Right atrium auricular region (tissue), 2 donors: ENCODE measurements around the gene DNAH5. TPM values are rescaled to one million over a fixed set of nuclear protein-coding genes. Genes with fewer than 3 reads are reported as not detected.
"Not testable (repeated sequence)": the region's sequence is repeated elsewhere in the genome, so short reads cannot be mapped to it uniquely, and the experiment has no call there.

Experiments
- DNase-seq: peaks from one replicate; pipeline ENCODE4 v3.0.0-alpha.2; 2019; ENCODE audit warnings: low spot score
- H3K27ac ChIP-seq, 2 donors: fragments of 200-600 bp; sonication (generic); 1 replicate in 1 of 2; 2 replicates in 1 of 2; pipeline ENCODE4 v1.5.1; 2016 to 2019
- H3K27me3 ChIP-seq, 2 donors: fragments of 200-600 bp; sonication (generic); one replicate each; pipeline versions ENCODE4 v1.5.1 to v1.6.0; 2017 to 2019
- H3K36me3 ChIP-seq: fragments of 200-600 bp; sonication (generic); one replicate; pipeline ENCODE4 v1.5.1; 2016
- H3K4me1 ChIP-seq, 2 donors: fragments of 200-600 bp; sonication (generic); one replicate each; pipeline versions ENCODE4 v1.5.1 to v1.6.0; 2017 to 2019
- H3K4me3 ChIP-seq, 2 donors: fragments of 200-600 bp; sonication (generic); 1 replicate in 1 of 2; 2 replicates in 1 of 2; pipeline ENCODE4 v1.5.1; 2017 to 2019; ENCODE audit warnings: mild to moderate bottlenecking in 1 of 2, moderate library complexity in 1 of 2
- H3K9me3 ChIP-seq, 2 donors: fragments of 200-600 bp; sonication (generic); one replicate each; pipeline ENCODE4 v1.5.1; 2019
- CTCF ChIP-seq, 2 donors: fragments of 200-600 bp; sonication (generic); IDR thresholded peaks; one replicate each; pipeline ENCODE4 v1.5.1; 2019; ENCODE audit warnings: antibody characterized with exemption in 2 of 2
- total RNA-seq, 2 donors: library from RNA; depleted of rRNA; stranded (reverse); fragments of >200 nt; gene quantifications; one replicate each; pipeline ENCODE4 v1.1.0, GENCODE V29; 2016

Gene DNAH5
- total RNA-seq, 2 donors from 2014 or later: 0.08 TPM; not detected in 1

- no peaks in the 10 kb centered on the region for H3K36me3 ChIP-seq
- no peaks in the 10 kb centered on the region for H3K4me1 ChIP-seq
- no peak for TF ChIP-seq CTCF (IDR thresholded peaks at IDR 0.05)
- H3K27me3 ChIP-seq: no peaks in the 10 kb centered on the region
- H3K4me3 ChIP-seq: no peak overlapping the region
- no peak overlapping the region for H3K27ac ChIP-seq
- no peaks in the 10 kb centered on the region for H3K9me3 ChIP-seq
- no peak for DNase-seq
Observed at GRCh38 chr5:13814301-13814700, 130.2 kb downstream of the DNAH5 start.

- TF ChIP-seq CTCF (IDR thresholded peaks at IDR 0.05): no peak
- H3K4me1 ChIP-seq: no peaks in the 10 kb centered on the region
- DNase-seq: no peak
- no peaks in the 10 kb centered on the region for H3K27me3 ChIP-seq
- H3K36me3 ChIP-seq: no peaks in the 10 kb centered on the region
- no peak overlapping the region for H3K27ac ChIP-seq
- H3K9me3 ChIP-seq: no peaks in the 10 kb centered on the region
- H3K4me3 ChIP-seq: no peak overlapping the region
Observed at GRCh38 chr5:13809921-13810320, 134.6 kb downstream of the DNAH5 start.

- no peak for DNase-seq
- no peak overlapping the region for H3K27ac ChIP-seq
- TF ChIP-seq CTCF (IDR thresholded peaks at IDR 0.05): no peak
- no peaks in the 10 kb centered on the region for H3K27me3 ChIP-seq
- H3K9me3 ChIP-seq: no peaks in the 10 kb centered on the region
- H3K36me3 ChIP-seq: no peaks in the 10 kb centered on the region
- no peaks in the 10 kb centered on the region for H3K4me1 ChIP-seq
- no peak overlapping the region for H3K4me3 ChIP-seq
Observed at GRCh38 chr5:13804336-13804735, 140.2 kb downstream of the DNAH5 start.

GRCh38 chr5:13798569-13798968 is 145.9 kb downstream of the DNAH5 start:
- H3K36me3 ChIP-seq, H3K4me1 ChIP-seq, H3K27me3 ChIP-seq, H3K4me3 ChIP-seq, H3K27ac ChIP-seq, DNase-seq, H3K9me3 ChIP-seq: not testable (repeated sequence)

GRCh38 chr5:13785781-13786415 is 158.6 kb downstream of the DNAH5 start:
- H3K36me3 ChIP-seq: no peaks in the 10 kb centered on the region
- DNase-seq: no peak
- H3K4me1 ChIP-seq: no peaks in the 10 kb centered on the region
- no peak overlapping the region for H3K27ac ChIP-seq
- no peaks in the 10 kb centered on the region for H3K27me3 ChIP-seq
- H3K4me3 ChIP-seq: no peak overlapping the region
- H3K9me3 ChIP-seq: no peaks in the 10 kb centered on the region
- TF ChIP-seq CTCF (IDR thresholded peaks at IDR 0.05): no peak

GRCh38 chr5:13783726-13784125 is 160.8 kb downstream of the DNAH5 start:
- H3K4me3 ChIP-seq: no peak overlapping the region
- TF ChIP-seq CTCF (IDR thresholded peaks at IDR 0.05): no peak

More at GRCh38 chr5:13783726-13784125, 160.8 kb downstream of the DNAH5 start:
- no peaks in the 10 kb centered on the region for H3K4me1 ChIP-seq
- H3K36me3 ChIP-seq: no peaks in the 10 kb centered on the region
- H3K27ac ChIP-seq: no peak overlapping the region
- DNase-seq: no peak
- H3K27me3 ChIP-seq: no peaks in the 10 kb centered on the region
- H3K9me3 ChIP-seq: no peaks in the 10 kb centered on the region
